DMS53 treated with DMSO at 0.1 percent for 48 hours (cell line): ENCODE results near the gene OGDH.
"Not testable (repeated sequence)": the region's sequence is repeated elsewhere in the genome, so short reads cannot be mapped to it uniquely, and the experiment has no call there.

Experiments
- DNase-seq: peaks from one replicate; lab custom pipeline; 2025; ENCODE audit not compliant: unreplicated experiment; lab: John Stamatoyannopoulos, UW

Gene OGDH

DNA sequence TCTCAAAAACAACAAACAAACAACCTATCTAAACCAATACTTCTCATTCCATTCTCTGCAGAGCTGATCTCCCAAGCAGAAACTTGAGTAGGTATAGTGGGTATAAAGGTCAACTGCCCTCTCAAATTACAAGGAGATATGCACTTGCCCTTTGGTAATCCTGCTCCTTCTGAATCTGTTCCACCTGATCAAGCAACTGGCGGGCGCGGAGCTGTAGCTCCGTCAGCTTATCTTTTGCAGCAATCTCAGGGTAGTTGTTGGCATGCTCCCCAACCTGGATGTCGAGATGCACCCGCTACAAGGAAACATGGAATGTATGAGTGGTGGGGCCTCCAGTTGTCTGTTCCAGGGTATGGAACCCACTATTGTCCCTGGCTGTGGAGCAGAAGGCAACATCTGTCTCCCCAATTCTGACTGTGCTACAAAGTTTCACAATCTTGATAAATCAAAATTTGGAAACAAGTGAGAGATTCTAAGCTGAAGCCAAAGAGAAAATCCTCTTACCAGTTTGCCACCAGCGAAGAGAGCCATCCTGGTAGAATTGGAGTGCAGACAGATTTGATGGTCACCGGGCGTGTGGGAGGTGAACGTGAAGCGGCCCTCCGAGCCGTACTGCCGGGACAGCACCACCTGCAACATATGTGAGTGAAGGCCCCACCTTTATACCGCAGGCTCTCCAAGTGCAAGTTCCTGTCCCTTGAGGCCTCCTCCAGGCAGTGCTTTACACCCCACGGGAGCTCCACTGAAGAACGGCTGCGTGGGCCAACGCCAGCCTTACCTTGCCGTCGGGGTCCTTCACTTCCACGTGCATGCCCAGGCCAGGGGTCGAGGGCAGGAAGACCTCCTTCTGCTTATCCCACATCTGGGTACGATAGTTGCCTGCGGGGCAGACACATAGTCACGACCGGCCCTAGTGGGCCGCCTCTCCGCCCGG lies 25.2 kb upstream of the OGDH start:
- DNase-seq: peak; percentile 32

DNA sequence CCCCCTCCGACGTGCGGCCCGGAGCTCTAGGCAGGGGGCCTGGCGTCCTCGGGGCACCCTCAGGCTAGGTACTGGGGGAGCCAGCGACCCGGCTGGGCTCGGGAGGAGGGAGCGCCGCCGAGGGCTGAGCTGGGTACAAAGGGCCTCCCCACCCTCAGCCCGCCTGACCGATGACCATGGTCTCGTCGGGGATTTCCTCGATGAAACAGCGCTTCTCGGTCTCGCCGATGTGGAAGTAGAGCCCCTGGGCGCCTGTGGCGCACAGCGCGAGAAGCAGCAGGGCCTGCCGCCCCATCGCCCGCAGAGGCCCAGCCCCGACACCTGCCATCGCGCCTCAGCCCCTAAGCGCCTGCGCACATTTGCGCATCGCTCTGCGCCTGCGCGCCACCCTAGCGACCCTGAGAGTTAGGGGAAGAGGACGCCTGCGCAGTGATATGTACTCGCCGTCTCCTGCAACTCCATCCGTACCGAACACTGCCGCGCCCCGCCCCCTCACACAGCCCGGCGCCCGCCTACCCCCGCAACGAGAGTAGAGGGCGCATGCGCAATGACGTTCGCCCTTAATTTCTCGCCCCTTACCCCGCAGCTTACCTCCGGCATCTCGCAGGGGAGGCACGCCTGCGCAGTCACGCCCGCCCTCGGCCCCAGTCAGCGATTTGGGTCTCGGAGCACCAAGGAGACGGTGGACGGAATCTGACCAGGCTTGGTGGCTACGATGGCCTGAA lies 24.4 kb upstream of the OGDH start, which contains the start of gene TMED4:
TMED4 (minus strand) TSS at position 353 of the 725 bp plus-strand sequence; CDS start at position 328, 25 bp downstream.
- DNase-seq: peak; percentile 98

DNA sequence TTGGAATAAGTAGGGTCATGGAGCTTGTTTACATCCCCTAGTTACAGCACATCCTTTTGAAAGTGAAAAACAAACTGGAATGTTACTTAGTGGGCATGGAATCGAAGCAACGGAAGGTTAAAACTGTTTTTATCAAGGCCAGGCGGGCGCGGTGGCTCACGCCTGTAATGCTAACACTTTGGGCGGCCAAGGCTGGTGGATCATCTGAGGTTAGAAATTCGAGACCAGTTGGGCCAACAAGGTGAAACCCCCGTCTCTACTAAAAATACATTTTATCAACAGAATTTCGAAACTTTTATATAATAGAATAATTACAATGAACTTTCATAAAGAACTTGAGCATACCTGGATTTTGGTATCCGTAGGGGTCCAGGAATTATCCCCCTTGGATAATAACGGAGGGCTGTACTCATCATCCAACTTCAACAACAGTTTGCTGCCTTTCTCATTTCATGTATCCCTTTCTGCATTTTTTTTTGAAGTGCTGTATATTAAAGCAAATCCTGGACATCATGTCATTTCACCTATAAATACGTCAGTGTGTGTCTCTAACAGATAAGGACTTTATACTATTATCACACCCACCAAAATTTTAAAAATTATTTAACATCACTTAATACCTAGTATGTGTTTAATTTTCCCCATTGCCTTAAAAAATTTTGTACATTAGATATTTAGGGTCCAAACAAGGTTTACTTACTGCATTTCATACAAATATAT lies 23.1 kb upstream of the OGDH start:
- no peak for DNase-seq

DNA sequence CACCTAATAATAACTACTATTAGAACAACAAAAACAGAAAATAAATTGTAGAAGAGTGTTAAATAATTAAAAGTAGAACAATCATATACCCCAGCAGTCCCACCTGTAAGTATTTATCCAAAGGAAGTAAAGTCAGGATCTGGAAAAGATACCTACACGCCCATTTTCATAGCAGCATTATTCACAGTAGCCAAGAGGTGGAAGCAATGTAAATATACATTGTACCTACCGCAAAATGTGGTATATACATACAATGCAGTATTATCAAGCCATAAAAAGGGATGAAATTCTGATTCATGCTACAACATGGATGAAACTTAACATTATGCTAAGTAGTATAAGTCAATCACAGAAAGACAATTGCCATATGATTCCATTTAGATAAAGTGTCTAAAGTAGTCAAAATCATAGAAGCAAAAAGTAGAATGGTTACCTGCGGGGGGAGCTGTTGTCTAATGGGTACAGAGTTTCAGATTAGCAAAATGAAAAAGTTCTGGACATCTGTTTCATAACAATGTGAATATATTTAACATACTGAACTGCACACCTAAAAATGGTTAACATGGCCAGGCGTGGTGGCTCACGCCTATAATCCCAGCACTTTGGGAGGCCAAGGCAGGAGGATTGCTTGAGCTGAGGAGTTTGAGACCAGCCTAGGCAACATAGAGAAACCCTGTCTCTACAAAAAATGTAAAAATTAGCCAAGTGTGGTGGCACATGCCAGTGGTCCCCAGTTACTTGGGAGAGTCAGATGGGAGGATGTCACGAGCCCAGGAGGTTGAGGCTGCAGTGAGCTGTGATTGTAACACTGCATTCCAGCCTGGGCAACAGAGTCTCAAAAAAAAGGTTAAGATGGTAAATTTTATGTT lies 18.4 kb upstream of the OGDH start:
- peak; percentile 50 for DNase-seq

DNA sequence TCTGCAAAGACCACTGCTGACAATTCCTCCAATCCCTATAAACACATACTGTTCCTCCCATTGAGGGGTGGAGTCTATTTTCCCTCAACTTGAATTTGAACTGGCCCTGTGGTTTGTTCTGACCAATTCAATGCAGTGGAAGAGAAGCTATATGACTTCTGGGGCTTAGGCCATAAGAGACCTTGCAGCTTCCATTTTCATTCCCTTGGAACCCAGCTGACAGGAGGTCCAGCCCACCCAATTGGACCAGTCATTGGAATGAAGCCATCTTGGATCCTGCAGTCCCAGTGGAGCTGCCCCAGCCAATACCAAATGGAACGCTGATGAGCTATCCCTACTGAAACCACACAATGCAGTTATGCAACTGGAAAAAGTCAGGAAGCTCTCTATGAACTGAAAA lies 15.5 kb upstream of the OGDH start:
- DNase-seq: no peak

DNA sequence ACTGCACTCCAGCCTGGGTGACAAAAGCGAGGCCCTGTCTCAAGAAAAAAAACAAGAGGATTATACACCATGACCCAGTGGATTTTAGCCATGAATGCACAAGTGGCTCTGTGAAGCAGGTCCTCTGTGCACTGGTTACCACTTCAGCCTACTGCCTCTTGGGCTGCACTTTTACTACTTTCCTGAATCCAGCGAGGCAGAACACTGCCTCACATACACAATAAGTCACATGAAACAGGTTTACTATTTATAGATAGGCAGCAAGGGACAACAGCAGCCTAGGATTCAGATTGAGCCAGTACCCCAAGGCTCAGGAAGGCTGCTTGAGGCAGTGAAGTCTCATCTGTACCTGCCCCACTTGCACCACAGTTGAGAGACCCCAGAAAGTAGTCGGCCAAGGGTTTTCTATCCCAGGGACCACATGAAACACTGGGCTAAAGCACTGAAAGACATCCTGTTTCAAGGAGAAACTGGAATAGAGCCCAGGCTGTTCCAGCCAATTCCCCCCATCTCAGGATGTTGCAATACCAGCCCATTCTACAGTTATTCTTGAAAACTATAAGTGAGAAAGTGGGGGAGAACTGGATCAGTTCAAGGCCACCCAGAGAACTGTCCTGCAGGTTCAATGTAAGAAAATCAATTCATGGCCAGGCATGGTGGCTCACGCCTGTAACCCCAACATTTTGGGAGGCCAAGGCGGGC lies 10.3 kb upstream of the OGDH start:
- no peak for DNase-seq

DNA sequence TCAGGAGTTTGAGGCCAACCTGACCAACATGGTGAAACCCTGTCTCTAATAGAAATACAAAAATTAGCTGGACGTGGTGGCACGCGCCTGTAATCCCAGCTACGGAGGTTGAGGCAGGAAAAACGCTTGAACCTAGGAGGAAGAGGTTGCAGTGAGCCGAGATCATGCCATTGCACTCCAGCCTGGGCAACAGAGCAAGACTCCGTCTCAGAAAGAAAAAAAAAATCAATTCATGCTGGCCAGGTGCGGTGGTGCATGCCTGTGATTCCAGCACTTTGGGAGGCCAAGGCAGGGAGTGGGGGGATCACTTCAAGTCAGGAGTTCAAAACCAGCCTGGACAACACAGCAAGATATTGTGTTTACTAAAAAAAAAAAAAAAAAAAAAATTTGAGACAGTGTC lies 9.2 kb upstream of the OGDH start:
- DNase-seq: not testable (repeated sequence)

DNA sequence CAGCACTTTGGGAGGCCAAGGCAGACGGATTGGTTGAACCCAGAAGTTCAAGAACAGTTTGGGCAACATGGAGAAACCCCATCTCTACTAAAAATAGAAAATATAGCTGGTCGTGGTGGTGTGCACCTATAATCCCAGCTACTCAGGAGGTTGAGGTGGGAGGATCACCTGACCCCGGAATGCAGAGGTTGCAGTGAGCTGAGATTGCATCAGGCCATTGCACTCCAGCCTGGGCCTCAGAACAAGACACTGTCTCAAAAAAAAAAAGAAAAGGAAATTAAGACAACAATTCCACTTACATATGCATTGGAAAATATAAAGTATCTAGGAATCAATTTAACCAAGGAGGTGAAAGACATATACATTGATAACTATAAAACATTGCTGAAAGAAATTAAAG lies 7.2 kb upstream of the OGDH start:
- no peak for DNase-seq

DNA sequence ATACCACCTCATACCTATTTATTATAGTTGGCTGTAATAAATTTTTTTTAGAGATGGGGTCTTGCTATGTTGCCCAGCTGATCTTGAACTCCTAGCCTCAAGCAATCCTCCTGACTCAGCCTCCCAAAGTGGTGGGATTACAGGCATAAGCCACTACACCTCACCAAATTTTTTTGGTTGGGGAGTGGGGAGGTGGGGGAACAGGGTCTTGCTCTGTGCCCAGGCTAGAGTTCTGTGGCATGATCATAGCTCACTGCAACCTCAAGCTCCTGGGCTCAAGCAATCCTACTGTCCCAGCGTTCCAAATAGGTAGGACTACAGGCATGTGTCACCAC lies 3.9 kb upstream of the OGDH start:
- DNase-seq: no peak

DNA sequence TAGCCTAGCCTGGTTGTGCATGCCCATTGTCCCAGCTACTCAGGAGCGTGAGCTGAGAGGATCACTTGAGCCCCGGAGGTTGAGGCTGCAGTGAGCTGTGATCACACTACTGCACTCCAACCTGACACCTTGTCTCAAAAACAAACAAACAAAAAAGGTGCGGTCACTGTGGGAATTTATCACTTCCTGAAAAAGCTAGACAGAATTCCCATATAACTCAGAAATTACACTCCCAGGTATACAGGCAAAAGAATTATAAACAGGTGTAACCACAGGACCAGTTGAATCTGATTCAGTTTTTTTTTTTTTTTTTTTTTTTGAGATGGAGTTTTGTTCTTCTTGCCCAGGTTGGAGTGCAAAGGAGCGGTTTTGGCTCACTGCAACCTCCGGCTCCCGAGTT lies 3.2 kb upstream of the OGDH start:
- DNase-seq: peak; percentile 7

DNA sequence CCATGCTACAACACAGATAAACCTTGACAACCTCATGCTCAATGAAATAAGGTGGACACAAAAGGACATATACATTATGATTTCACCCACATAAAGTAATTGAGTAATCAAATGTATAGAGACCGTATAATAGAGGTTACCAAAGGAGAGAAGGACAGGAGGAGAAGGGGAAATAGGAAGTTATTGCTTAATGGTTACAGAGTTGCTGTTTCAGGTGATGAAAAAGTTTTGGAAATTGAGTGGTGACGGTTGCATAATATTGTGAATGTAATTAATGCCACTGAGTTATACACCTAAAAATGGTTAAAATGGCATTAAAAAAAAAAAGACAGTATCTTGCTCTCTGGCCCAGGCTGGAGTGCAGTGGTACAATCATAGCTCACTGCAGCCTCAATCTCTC lies 1.5 kb upstream of the OGDH start:
- DNase-seq: no peak

DNA sequence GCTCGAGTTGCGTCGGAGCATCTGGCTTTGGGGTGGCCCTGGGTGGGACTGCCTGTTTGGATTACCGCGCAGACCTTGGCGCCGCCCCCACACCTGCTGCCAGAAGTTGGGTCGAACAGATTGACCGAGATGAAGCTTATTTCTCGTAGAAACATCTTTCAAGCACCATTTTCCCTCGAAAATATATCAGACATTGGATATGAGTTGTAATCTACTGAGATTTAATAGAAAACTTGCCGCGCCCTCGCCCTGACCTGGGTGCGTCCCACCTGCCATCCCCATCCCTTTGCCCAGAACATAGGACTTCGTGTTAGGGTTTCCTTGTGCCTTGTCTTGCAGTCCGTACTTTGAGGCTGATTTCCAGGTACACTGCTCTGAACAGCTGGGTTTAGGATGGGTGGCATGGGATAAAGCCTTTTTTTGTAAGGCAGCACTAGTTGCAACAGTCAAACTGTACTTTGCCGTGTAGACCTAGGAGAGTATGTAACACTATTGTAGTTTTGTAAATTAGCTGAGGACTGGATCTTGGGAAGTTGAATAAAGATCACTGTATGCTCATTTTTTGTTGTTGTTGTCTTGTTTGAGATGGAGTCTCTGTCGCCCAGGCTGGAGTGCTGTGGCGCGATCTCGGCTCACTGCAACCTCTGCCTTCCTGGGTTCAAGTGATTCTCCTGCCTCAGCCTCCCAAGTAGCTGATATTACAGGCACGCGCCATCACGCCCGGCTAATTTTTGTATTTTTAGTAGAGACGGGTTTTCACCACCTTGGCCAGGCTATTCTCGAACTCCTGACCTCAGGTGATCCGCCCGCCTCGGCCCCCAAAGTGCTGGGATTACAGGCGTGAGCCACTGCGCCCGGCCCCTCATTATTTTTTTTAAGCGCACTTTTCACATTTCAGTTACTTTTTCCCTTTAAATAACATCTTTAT lies 978 bp downstream of the OGDH start:
- DNase-seq: no peak

DNA sequence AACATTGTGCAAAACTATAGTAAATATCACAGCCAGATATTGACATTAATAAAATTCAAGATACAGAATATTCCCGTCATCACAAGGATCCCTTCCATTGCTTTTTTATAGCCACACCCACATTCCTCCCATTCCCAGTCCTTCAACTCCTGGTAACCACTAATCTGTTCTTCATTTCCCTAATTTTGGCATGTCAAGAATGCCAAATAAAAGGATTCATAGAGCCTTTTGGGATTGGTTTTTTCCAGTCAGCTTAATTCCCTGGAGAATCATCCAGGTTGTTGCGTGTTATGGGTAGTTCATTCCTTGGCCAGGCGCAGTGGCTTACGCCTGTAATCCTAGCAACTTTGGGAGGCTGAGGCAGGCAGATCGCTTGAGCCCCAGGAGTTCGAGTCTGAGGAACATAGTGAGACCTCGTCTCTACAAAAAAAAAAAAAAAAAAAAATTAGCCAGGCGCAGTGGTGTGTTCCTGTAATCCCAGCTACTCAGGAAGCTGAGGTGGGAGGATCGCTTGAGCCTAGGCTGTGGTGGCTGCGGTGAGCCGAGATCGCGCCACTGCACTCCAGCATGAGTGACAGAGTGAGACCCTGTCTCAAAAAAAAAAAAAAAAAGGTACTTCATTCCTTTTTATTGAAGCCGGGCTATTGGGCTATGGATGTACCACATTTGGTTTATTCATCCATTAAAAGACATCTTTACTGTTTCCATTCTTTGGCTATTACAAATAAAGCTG lies 2.7 kb downstream of the OGDH start:
- DNase-seq: no peak

DNA sequence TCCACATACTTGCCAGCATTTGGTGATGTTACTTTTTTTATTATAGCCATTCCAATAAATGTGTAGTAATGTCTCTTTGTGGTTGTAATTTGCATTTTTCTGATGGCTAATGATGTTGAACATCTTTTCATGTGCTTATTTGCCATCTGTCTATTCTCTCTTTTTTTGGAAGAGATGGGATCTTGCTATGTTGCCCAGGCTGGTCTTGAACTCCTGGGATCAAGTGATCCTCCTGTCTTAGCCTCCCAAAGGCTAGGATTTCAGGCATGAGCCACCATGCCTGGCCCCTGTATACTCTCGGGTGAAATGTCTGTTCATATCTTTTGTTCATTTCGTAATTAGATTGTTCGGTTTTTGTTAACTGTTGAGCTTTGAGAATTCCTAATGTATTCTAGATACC lies 3.4 kb downstream of the OGDH start:
- DNase-seq: no peak

DNA sequence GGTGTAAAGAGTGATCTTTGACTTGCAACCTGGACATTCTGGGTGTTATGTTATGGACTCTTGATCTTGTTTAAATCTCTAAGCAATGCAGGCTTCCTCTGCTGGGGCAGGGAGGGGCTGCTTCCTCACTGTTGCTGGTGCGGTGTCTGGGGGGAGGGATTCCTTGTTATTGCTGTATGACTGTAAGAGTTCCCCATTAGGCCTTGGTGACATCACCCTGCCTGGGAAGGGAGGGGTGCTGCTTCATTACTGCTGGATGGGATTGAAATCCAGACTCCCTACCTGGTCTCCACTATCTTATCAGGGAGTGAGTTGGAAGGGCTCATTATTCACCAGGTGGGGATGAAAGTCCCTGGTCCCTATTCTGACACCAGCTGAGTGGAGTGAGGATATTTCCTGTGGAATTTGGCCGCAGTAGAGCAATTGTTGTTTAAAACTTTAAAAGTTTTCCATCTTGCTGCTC lies 8.8 kb downstream of the OGDH start:
- DNase-seq: no peak

DNA sequence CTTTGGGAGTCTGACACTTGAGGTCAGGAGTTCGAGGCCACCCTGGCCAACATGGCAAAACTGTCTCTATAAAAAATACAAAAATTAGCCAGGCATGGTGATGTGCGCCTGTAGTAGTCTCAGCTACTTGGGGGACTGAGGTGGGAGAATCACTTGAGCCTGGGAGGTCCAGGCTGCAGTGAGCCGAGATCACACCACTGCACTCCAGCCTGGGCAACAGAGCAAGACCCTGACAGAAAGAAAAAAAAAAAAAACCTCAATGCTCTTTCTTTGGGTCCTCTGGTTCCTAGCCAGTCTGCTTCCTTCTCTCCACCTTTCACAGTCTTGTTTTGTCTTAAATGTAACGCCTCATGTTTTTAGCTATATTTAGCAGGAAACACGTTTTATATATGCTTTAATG lies 9.4 kb downstream of the OGDH start:
- DNase-seq: no peak

DNA sequence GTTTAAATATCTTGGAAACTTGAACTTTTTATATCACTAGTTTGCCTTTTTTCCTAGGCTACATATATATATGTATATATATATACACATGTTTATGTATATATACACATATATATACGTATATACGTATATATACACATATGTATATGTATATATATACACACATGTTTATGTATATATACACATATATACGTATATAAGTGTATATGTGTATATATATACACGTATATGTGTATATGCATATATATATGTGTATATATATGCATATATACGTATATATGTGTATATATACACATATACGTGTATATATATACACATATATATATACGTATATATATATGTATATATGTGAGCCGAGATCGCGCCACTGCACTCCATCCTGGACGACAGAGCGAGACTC lies 10.1 kb downstream of the OGDH start:
- no peak for DNase-seq

DNA sequence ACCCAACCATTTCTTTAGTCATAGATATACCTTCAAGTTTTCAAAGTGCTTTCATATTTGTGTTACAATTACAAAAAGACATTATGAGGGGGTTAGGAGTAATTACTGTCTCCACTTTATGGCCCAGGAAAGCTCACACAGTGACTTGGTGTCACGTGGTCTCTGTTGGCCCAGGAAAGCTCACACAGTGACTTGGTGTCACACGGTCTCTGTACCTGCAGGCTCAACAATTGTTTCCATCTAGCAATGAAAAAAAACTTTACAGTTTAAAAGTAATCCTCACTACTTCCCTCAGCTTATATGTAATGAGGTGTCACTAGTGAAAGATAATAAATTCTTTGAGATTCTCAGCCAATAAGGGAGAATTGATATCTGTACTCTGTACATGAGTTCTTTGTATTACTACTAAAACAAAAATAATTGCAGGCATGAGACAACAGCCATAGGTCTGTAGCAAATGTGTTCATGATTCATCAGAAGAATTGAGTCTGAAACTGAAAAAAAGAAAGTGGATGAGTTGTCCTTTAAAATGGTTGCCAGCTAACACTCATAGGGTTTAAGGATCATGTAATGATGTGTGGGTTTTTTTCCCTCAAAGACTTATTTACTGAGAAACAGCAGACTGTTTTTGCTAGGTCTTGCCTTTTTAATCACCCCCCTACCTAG lies 10.9 kb downstream of the OGDH start:
- DNase-seq: no peak
